ENCODE measurements around the gene SLC1A2.

GRCh38 chr11:35286126-35286525 is 133.2 kb downstream of the SLC1A2 start:
- no peak for TF ChIP-seq CTCF (conservative IDR thresholded peaks at IDR 0.05; ENCODE audit: low read length)
- no peak for TF ChIP-seq EZH2phosphoT487 (IDR thresholded peaks at IDR 0.05; ENCODE audit: borderline replicate concordance, low read depth, low read length)
